ENCODE data around the gene GPR68.
A peak's percentile ranks its signal among the peaks of the same experiment; 100 is the strongest.
"Not testable (repeated sequence)": the region's sequence is repeated elsewhere in the genome, so short reads cannot be mapped to it uniquely, and the experiment has no call there.

GPR68 gene

GRCh38 chr14:91228112-91229004 is 16.1 kb downstream of the GPR68 start:
- DNase-seq: peak; percentile 88
- peak; percentile 89 for ATAC-seq

- DNase-seq: peak; percentile 46
- ATAC-seq: peak; percentile 1
Observed at GRCh38 chr14:91227183-91227628, 17.3 kb downstream of the GPR68 start.

GRCh38 chr14:91226360-91226759 is 18.1 kb downstream of the GPR68 start:
- DNase-seq, ATAC-seq: not testable (repeated sequence)

GRCh38 chr14:91225025-91225424 is 19.5 kb downstream of the GPR68 start:
- no peak for DNase-seq
- ATAC-seq: no peak

- DNase-seq (peak; percentile 50), ATAC-seq (peak; percentile 83)
Observed at GRCh38 chr14:91223028-91223783, 21.3 kb downstream of the GPR68 start.

GRCh38 chr14:91221270-91221669 is 23.2 kb downstream of the GPR68 start:
- ATAC-seq: no peak
- no peak for DNase-seq

- ATAC-seq (no peak), DNase-seq (no peak)
Observed at GRCh38 chr14:91220581-91221000, 23.9 kb downstream of the GPR68 start.

GRCh38 chr14:91219517-91220389 is 24.8 kb downstream of the GPR68 start:
- ATAC-seq: no peak

GRCh38 chr14:91218014-91218413 is 26.5 kb downstream of the GPR68 start:
- ATAC-seq (no peak), DNase-seq (no peak)

More at GRCh38 chr14:91219517-91220389, 24.8 kb downstream of the GPR68 start:
- DNase-seq: no peak

- DNase-seq (no peak), ATAC-seq (no peak)
Observed at GRCh38 chr14:91216731-91217226, 27.7 kb downstream of the GPR68 start.

GRCh38 chr14:91215381-91215780 is 29.1 kb downstream of the GPR68 start:
- DNase-seq (no peak), ATAC-seq (no peak)

- DNase-seq (no peak), ATAC-seq (no peak)
Observed at GRCh38 chr14:91214306-91214705, 30.2 kb downstream of the GPR68 start.

- DNase-seq (no peak), ATAC-seq (no peak)
Observed at GRCh38 chr14:91211017-91211416, 33.5 kb downstream of the GPR68 start.

- ATAC-seq: no peak
- DNase-seq: no peak
Observed at GRCh38 chr14:91207008-91207407, 37.5 kb downstream of the GPR68 start.

GRCh38 chr14:91205459-91205858 is 39.0 kb downstream of the GPR68 start:
- DNase-seq (no peak), ATAC-seq (peak; percentile 62)

GRCh38 chr14:91204657-91205056 is 39.8 kb downstream of the GPR68 start:
- ATAC-seq (peak; percentile 15), DNase-seq (no peak)

- peak; percentile 41 for DNase-seq
- no peak for ATAC-seq
Observed at GRCh38 chr14:91202234-91202974, 42.1 kb downstream of the GPR68 start.

GRCh38 chr14:91200802-91201201 is 43.7 kb downstream of the GPR68 start:
- not testable (repeated sequence) for DNase-seq, ATAC-seq

GRCh38 chr14:91197631-91198030 is 46.9 kb downstream of the GPR68 start:
- no peak for ATAC-seq

GRCh38 chr14:91195881-91196280 is 48.6 kb downstream of the GPR68 start:
- DNase-seq: no peak

More at GRCh38 chr14:91197631-91198030, 46.9 kb downstream of the GPR68 start:
- DNase-seq: no peak

GRCh38 chr14:91193069-91193468 is 51.4 kb downstream of the GPR68 start:
- no peak for ATAC-seq
- DNase-seq: no peak

More at GRCh38 chr14:91195881-91196280, 48.6 kb downstream of the GPR68 start:
- no peak for ATAC-seq
